Stimulated activated CD8-positive, alpha-beta memory T cell treated with anti-CD3 and anti-CD28 coated beads, Interleukin-7, amount 100 ng/mL, for 4 hours (primary cell): ENCODE measurements around the gene NPBWR2.

Source experiments
- DNase-seq, 2 donors: peaks; one replicate each; pipeline ENCODE4 v3.0.0-alpha.2; 2020; ENCODE audit warnings: low read depth in 2 of 2

The NPBWR2 gene

GRCh38 chr20:64084685-64085152, 22.6 kb downstream of the NPBWR2 start:
- no peak for DNase-seq

- DNase-seq: no peak
Observed at GRCh38 chr20:64083804-64084684, 23.3 kb downstream of the NPBWR2 start, which contains the start of gene LKAAEAR1. Gene LKAAEAR1 (minus strand): TSS chr20:64084398. CDS start chr20:64084219, 179 bp downstream.

DNA sequence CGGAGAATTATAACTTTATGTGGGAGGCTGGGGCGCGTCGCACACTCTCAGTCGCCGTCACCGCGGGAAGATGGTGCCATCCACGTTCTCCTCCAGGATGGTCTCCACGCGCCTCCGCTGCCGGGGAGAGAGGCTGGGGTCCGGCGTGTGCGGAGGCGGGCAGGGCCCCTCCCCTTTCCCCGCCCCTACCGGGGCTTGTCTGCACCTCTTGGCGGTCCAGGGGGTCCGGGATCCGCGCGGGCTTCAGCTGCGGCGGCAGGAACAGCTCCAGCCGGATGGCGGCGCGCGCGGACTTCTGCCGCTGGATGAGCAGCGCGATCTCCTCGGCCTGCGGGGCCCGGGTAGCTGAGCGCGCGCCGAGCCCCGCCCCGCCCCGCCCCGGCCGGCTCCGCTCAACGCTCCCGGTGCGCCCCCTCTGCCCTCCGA, 24.0 kb downstream of the NPBWR2 start:
- peak in 1 of 2 donors; percentile 62 for DNase-seq

- DNase-seq: no peak
Observed at GRCh38 chr20:64082820-64083377, 24.5 kb downstream of the NPBWR2 start.

- no peak for DNase-seq
Observed at GRCh38 chr20:64082126-64082731, 25.1 kb downstream of the NPBWR2 start.

DNA sequence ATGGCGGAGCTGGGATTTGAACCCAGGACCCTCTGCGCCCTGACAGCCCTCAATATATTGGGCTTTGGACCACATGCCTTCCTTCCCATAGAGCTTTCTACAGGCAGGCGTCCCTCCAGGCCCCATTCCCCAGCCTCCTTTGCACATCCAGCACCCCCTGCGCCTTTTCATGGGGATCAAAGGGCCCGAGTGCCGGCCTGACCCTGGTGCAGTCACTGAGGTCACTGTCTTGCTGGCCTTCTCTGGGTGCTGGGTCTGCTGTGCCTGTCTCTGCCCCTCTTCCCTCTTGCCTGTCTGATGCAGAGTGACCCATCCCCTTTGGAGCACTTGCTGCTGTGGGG, 25.8 kb downstream of the NPBWR2 start:
- no peak for DNase-seq

DNA sequence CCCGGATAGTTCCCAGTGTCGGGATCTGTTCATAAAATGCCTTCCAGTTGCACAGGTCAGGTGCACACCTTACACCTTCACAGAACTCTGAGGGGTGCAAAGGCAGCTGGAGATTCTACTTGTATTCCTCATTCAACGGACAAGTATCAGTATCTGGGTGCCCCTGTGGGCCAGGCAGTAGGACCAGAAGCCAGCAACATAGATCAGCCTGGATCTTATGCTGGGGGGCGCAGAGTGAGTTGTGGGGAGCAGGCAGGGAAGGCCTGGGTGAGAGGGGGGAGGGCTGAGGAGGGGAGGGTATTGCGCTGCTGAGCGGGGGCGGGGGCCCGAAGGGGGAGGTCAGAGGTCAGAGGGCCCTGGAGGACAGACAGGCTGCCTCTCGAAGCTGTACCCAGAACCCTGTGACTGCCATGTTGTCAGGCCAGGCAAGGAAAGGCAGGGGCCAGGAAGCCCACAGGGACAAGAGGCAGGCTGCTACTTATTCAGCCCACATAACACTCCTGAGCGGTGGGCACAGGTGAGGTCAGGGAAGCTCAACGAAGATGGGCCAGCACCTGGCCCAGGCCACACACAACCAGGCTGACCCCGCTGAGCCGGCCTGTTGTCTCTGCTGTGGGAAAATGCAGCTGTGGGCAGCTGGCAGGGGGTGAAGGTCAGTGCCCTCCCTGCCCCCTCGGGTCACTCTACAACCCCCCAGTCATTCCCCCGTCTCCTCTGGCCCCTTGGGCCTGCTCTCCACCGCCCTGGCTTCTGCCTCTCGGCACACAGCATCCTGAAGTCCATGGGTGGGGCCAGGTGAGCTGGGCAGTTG, 26.3 kb downstream of the NPBWR2 start:
- no peak for DNase-seq

GRCh38 chr20:64080013-64080812, 27.2 kb downstream of the NPBWR2 start, which contains the start of gene OPRL1:
Gene OPRL1 (plus strand): TSS chr20:64080082. CDS start chr20:64092721, 12,639 bp downstream.
- no peak for DNase-seq

GRCh38 chr20:64079273-64080012, 27.9 kb downstream of the NPBWR2 start, which contains the start of gene RGS19:
Gene RGS19 (minus strand): TSS chr20:64079518. CDS start chr20:64076886, 2,632 bp downstream.
- peak; percentile 41 to 68 for DNase-seq

GRCh38 chr20:64078934-64079272, 28.5 kb downstream of the NPBWR2 start:
- DNase-seq: no peak

- DNase-seq: peak; percentile 28 to 46
Observed at GRCh38 chr20:64077876-64078551, 29.4 kb downstream of the NPBWR2 start.

DNA sequence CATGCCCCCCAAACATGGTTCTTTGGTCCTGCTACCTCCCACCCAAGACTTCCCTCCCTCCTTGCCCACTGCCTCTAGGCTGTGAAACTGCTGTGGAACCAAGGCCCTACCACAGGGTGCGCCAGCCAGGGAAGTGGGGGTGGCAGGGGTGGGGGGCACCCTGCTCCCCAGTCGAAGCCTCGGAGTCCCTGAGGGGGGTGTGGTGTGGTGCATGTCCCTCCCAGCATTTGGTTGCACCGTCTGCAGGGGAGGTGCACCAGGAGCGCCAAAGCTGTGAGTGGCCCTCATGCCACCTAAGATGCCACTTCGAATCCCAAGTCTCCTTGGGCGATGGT, 29.9 kb downstream of the NPBWR2 start:
- no peak for DNase-seq

DNA sequence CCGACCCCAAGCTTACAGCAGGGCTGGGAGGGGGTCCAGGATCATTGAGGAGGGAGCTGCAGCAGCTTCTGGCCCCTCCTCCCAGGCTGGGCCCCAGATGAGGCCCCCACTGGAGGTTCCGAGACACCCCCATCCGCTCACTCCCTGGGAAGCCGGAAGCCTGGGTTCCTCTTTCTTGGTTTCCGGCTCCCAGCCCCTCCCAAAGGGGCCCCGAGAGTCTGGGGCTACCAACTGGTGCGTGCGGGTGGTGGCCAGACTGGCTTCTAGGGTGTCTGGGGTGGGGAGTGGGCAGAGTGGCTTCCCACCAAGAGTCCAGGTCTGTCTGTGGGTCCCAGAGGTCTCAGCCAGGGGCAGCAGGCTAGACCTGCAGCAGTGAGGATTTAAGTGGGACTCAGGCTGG, 30.3 kb downstream of the NPBWR2 start:
- no peak for DNase-seq

- no peak for DNase-seq
Observed at GRCh38 chr20:64076061-64076997, 31.0 kb downstream of the NPBWR2 start.

DNA sequence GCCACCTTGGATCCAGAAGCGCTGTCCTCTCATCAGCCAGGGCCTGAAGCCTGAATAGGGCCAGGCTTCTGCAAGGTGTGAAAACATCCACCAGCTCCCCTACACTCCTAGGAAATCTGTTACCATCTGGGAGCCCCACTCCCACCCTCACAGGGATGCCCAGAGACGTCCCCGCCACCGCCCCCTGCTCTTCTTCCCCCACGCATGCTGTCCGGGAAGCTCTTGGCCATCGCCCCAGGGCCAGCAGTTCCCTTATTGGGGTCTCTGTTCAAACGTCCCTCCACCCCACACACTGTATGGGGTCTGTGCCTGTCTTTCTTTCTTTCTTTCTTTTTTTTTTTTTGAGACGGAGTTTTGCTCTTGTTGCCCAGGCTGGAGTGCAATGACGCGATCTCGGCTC, 31.8 kb downstream of the NPBWR2 start:
- DNase-seq: no peak

GRCh38 chr20:64074963-64075362, 32.4 kb downstream of the NPBWR2 start:
- DNase-seq: no peak

DNA sequence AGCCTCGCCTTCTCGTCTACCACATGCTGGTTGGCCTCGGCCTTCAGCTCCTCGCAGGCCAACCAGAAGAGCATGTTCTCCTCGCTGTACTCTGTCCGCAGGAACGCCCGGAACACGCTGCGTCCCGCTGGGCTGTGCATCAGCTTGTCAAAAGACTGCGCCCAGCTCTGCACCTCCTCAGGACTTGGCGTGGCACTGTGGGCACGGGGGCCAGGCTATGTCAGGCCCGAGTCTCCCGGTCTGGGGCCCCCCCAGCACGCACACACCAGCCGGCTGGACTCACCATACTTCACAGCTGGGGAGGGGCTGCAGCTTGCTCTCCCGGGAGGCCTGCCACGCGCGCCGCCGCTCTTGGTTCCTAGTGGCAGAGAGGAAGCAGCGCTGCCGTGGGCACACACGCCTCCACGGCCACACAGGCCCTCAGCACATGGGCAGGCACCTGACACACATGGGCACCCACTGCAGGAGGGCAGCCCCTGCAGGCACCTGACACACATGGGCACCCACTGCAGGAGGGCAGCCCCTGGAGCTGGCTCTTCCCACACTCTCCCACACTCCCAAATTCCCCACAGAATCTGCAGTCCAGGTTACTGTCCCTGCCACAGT, 33.1 kb downstream of the NPBWR2 start:
- DNase-seq: no peak

DNA sequence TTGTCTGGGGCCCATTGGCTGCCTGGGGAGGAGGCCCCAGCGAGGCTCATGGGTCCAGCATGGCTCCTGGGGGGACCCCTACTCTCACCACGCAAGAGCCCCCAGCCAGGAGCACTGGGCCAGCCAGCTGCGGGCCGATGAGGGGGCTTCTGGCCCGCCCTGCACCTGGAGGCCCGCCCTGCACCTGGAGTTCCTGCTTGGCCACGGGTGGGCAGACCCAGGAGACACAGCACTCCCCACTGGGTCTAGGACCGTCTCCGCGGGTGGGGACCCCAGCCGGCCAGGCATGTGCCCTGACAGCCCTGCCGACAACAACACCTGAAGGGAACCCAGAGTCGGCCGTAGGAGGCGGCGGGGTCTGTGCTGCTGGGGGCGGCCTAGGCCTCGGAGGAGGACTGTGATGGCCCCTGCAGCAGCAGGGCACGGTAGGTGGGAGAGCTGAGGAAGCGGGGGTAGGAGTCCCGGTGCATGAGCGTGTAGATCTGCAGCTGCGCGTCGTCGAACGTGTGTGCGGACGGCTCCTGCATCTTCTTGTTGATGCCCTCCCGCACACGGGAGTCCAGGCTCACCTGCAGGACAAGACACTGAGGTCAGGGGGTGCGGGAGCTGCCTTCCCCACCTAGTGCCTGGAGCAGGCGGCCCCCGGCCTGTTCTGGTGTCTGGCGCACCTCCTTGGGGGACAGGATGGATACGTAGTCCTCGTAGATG, 33.7 kb downstream of the NPBWR2 start:
- DNase-seq: no peak
